Astrocyte (in vitro differentiated cells and primary cell): Measurements from ENCODE around the gene IRX5. TPM values are rescaled to one million over a fixed set of nuclear protein-coding genes. Genes with fewer than 3 reads are reported as not detected.

Experiments
- DNase-seq: peaks from one replicate; pipeline ENCODE4 v3.0.0-alpha.2; 2010; ENCODE audit warnings: low read depth
- FAIRE-seq: peaks from 2 replicates; lab custom pipeline; 2011; peaks lifted over from hg19 to GRCh38; lab: Jason Lieb, UNC
- H2AFZ ChIP-seq: 2 replicates; pipeline ENCODE4 v1.6.0; 2012; ENCODE audit warnings: low read depth, low read length, inconsistent platforms
- H3K27ac ChIP-seq: 2 replicates; pipeline ENCODE4 v1.5.1; 2011; ENCODE audit warnings: low read depth, low read length, inconsistent platforms
- H3K27me3 ChIP-seq: 2 replicates; pipeline ENCODE4 v1.6.0; 2011; ENCODE audit warnings: low read length, inconsistent platforms; ENCODE audit not compliant: insufficient read depth
- H3K36me3 ChIP-seq: 2 replicates; pipeline ENCODE4 v1.5.1; 2011; ENCODE audit warnings: low read length, inconsistent platforms; ENCODE audit not compliant: insufficient read depth
- H3K4me1 ChIP-seq: 2 replicates; pipeline ENCODE4 v1.5.1; 2011; ENCODE audit warnings: low read length, inconsistent platforms; ENCODE audit not compliant: insufficient read depth
- H3K4me2 ChIP-seq: 2 replicates; pipeline ENCODE4 v1.6.0; 2012; ENCODE audit warnings: low read length, inconsistent platforms
- H3K4me3 ChIP-seq: 2 replicates; pipeline ENCODE4 v1.5.1; 2011; ENCODE audit warnings: low read depth, mild to moderate bottlenecking, low read length, inconsistent platforms; ENCODE audit not compliant: insufficient read depth
- H3K79me2 ChIP-seq: 2 replicates; pipeline ENCODE4 v1.6.0; 2012; ENCODE audit warnings: mild to moderate bottlenecking, low read length, inconsistent platforms; ENCODE audit not compliant: insufficient read depth
- H3K9ac ChIP-seq: 2 replicates; pipeline ENCODE4 v1.6.0; 2012; ENCODE audit warnings: mild to moderate bottlenecking, low read length, inconsistent platforms
- H3K9me3 ChIP-seq: 2 replicates; pipeline ENCODE4 v1.5.1; 2012; ENCODE audit warnings: low read depth, mild to moderate bottlenecking, low read length, inconsistent platforms; ENCODE audit not compliant: insufficient read depth
- H4K20me1 ChIP-seq: 2 replicates; pipeline ENCODE4 v1.6.0; 2012; ENCODE audit warnings: low read length, inconsistent platforms; ENCODE audit not compliant: insufficient read depth
- H3K27ac Mint-ChIP-seq: one replicate; pipeline ENCODE4 v1.8.0; 2021; ENCODE audit warnings: mild to moderate bottlenecking, mixed read lengths; ENCODE audit not compliant: unreplicated experiment
- H3K27me3 Mint-ChIP-seq: one replicate; pipeline ENCODE4 v1.8.0; 2021; ENCODE audit warnings: low read depth, mixed read lengths; ENCODE audit not compliant: unreplicated experiment
- H3K36me3 Mint-ChIP-seq: one replicate; pipeline ENCODE4 v1.8.0; 2021; ENCODE audit warnings: low read depth, mixed read lengths; ENCODE audit not compliant: unreplicated experiment
- H3K4me1 Mint-ChIP-seq: one replicate; pipeline ENCODE4 v1.8.0; 2021; ENCODE audit warnings: low read depth, mixed read lengths; ENCODE audit not compliant: unreplicated experiment
- H3K4me3 Mint-ChIP-seq: one replicate; pipeline ENCODE4 v1.8.0; 2021; ENCODE audit warnings: mild to moderate bottlenecking, moderate library complexity, mixed read lengths; ENCODE audit not compliant: unreplicated experiment
- H3K9me3 Mint-ChIP-seq: one replicate; pipeline ENCODE4 v1.8.0; 2021; ENCODE audit warnings: mild to moderate bottlenecking, mixed read lengths; ENCODE audit not compliant: unreplicated experiment
- EZH2 ChIP-seq: IDR thresholded peaks from 2 replicates; pipeline ENCODE4 v1.6.1; 2012; ENCODE audit warnings: mild to moderate bottlenecking, low read length, inconsistent platforms; ENCODE audit not compliant: insufficient read depth
- total RNA-seq: library from RNA; stranded (reverse); gene quantifications from 2 replicates; pipeline ENCODE4 v1.2.1, GENCODE V29; 2021
- TF ChIP-seq, protein P1 (sequence below): IDR thresholded peaks from 2 replicates; pipeline ENCODE4 v1.5.1; 2011; ENCODE audit warnings: low read depth, mild to moderate bottlenecking, inconsistent platforms, low read length, moderate library complexity; ENCODE audit not compliant: insufficient read depth

The IRX5 gene
- total RNA-seq, 1 donor from 2014 or later = 0.57 TPM

DNA sequence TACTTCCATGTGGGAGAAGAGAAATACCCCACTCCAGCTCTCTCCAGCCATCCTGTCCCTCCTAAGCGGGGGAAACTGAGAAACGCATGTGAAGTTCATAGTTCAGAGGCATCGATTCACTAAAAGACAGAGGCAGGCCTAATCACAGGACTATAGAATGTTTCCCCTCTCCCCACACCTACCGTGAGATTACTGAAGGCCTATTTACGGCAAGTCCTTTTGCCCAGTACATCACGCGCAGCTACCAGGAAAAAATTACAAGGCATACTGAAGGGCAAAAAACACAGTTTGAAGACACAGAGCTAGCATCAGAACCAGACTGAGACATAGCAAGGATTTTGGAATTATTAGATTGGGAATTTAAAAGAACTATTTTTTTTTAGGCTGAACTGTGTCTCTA, 29.1 kb upstream of the IRX5 start:
- H3K27ac ChIP-seq = no peak overlapping the region
- no peaks in the 10 kb centered on the region for H3K4me1 ChIP-seq
- TF ChIP-seq EZH2 = no peak
- TF ChIP-seq, protein P1, sequence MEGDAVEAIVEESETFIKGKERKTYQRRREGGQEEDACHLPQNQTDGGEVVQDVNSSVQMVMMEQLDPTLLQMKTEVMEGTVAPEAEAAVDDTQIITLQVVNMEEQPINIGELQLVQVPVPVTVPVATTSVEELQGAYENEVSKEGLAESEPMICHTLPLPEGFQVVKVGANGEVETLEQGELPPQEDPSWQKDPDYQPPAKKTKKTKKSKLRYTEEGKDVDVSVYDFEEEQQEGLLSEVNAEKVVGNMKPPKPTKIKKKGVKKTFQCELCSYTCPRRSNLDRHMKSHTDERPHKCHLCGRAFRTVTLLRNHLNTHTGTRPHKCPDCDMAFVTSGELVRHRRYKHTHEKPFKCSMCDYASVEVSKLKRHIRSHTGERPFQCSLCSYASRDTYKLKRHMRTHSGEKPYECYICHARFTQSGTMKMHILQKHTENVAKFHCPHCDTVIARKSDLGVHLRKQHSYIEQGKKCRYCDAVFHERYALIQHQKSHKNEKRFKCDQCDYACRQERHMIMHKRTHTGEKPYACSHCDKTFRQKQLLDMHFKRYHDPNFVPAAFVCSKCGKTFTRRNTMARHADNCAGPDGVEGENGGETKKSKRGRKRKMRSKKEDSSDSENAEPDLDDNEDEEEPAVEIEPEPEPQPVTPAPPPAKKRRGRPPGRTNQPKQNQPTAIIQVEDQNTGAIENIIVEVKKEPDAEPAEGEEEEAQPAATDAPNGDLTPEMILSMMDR = no peak
- no peaks in the 10 kb centered on the region for H3K9me3 ChIP-seq
- H3K9ac ChIP-seq = no peak overlapping the region
- no peaks in the 10 kb centered on the region for H3K27me3 ChIP-seq
- H3K4me2 ChIP-seq = no peak overlapping the region
- no peaks in the 10 kb centered on the region for H3K36me3 Mint-ChIP-seq
- no peak overlapping the region for H3K4me3 Mint-ChIP-seq
- H3K27ac Mint-ChIP-seq = no peak overlapping the region
- peaks cover 6% of the 10 kb centered on the region for H3K9me3 Mint-ChIP-seq
- FAIRE-seq = no peak
- H3K27me3 Mint-ChIP-seq = peaks cover 4% of the 10 kb centered on the region
- no peak for DNase-seq
- H3K79me2 ChIP-seq = no peaks in the 10 kb centered on the region
- no peaks in the 10 kb centered on the region for H3K4me1 Mint-ChIP-seq
- H3K36me3 ChIP-seq = no peaks in the 10 kb centered on the region
- H2AFZ ChIP-seq = no peak overlapping the region
- H3K4me3 ChIP-seq = no peak overlapping the region
- H4K20me1 ChIP-seq = no peaks in the 10 kb centered on the region

DNA sequence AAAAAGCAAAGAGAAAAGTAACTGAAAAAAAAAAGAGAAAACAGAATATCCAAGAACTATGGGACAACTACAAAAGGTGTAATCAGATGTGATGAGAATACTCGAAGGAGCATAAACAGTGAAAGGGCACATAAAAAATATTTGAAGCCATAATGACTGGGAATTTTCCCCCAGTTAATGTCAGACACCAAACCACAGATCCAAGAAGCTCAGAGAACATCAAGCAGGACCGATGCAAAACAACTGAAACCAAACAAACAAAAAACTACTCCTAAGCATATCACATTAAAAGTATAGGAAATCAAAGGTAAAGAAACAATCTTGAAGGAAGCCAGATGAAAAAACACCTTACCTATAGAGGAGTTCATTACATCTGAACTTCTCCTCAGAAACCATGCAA, 27.6 kb upstream of the IRX5 start:
- no peaks in the 10 kb centered on the region for H3K36me3 ChIP-seq
- Mint-ChIP-seq H3K27ac (no peak overlapping the region), H3K36me3 (no peaks in the 10 kb centered on the region), H3K4me3 (no peak overlapping the region), H3K4me1 (no peaks in the 10 kb centered on the region), H3K27me3 (peaks cover 2% of the 10 kb centered on the region), H3K9me3 (peaks cover 5% of the 10 kb centered on the region)
- no peaks in the 10 kb centered on the region for H3K27me3 ChIP-seq
- DNase-seq (no peak), FAIRE-seq (no peak)
- no peak overlapping the region for H3K4me3 ChIP-seq
- H2AFZ ChIP-seq = no peak overlapping the region
- no peaks in the 10 kb centered on the region for H3K9me3 ChIP-seq
- no peaks in the 10 kb centered on the region for H4K20me1 ChIP-seq
- H3K79me2 ChIP-seq = no peaks in the 10 kb centered on the region
- H3K4me2 ChIP-seq = no peak overlapping the region
- no peaks in the 10 kb centered on the region for H3K4me1 ChIP-seq
- no peak overlapping the region for H3K9ac ChIP-seq
- H3K27ac ChIP-seq = no peak overlapping the region
- no peak for TF ChIP-seq EZH2
- TF ChIP-seq, protein P1 = no peak

DNA sequence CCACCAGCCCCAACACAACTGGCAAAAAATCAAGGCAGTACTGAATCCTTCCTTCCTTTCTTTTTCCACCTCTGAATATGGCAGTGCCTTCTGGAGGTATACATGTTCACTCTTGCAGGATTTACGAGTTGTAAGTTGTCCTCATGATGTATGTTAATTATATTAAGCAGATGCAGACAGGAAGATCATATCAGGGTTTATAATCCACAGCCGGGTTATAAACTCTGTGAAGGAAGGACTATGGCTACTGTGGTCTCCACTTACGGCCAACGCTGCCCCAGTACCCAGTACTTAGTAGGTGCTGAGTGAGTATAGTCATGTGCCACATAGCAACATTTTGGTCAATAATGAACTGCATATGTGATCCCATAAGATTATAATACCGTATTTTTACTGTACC, 19.6 kb upstream of the IRX5 start:
- no peaks in the 10 kb centered on the region for H3K36me3 ChIP-seq
- no peak overlapping the region for H3K9ac ChIP-seq
- Mint-ChIP-seq H3K27me3 (peaks cover 2% of the 10 kb centered on the region), H3K4me3 (no peak overlapping the region), H3K27ac (no peak overlapping the region), H3K36me3 (peaks cover 2% of the 10 kb centered on the region), H3K4me1 (no peaks in the 10 kb centered on the region), H3K9me3 (peaks cover 2% of the 10 kb centered on the region)
- H3K27me3 ChIP-seq = no peaks in the 10 kb centered on the region
- no peak overlapping the region for H3K27ac ChIP-seq
- no peaks in the 10 kb centered on the region for H3K4me1 ChIP-seq
- no peaks in the 10 kb centered on the region for H3K9me3 ChIP-seq
- FAIRE-seq = no peak
- TF ChIP-seq, protein P1 = no peak
- TF ChIP-seq EZH2 = no peak
- no peaks in the 10 kb centered on the region for H3K79me2 ChIP-seq
- no peaks in the 10 kb centered on the region for H4K20me1 ChIP-seq
- no peak overlapping the region for H3K4me3 ChIP-seq
- H2AFZ ChIP-seq = no peak overlapping the region
- no peak for DNase-seq
- H3K4me2 ChIP-seq = no peak overlapping the region
